Left cardiac atrium (tissue), 4 donors: ENCODE measurements around the gene TRPC4. TPM values are rescaled to one million over a fixed set of nuclear protein-coding genes. Genes with fewer than 3 reads are reported as not detected.

Experiments
- ATAC-seq, 2 donors: fragments of 200-7000 bp; cut with Tn5 transposase; one replicate each; pipeline ENCODE4 v1.9.1; 2020; ENCODE audit warnings: mild to moderate bottlenecking in 2 of 2, moderate library complexity in 2 of 2
- DNase-seq: peaks from one replicate; pipeline ENCODE4 v3.0.0-alpha.2; 2020
- intact Hi-C, 2 donors: fragments of 100-400 bp; cut with DNase I; formaldehyde crosslinking; loops; one replicate each; pipeline versions ENCODE4 v1.14.1 to v1.15.1; 2022 to 2023
- long read RNA-seq: library from polyadenylated mRNA; unstranded; transcript quantifications from one replicate; pipeline ENCODE4 v2.0.0, GENCODE V29; 2021
- total RNA-seq, 2 donors: library from RNA; stranded (reverse); fragmentation: NEBNext Ultra II Directional; extraction: Animal tissue kit (Norgen Biotek cat#: 25700); gene quantifications; one replicate each; pipeline ENCODE4 v1.2.1, GENCODE V29; 2021
- donor health status: DM: no; HTN: yes; CAD: no.
- donor health status: DM: no; HTN: yes; CAD: no; lungs with severe emphysema.
- donor health status: DM: yes; HTN: yes; CAD: no.
- donor health status: Dilated cardiomyopathy.

Gene TRPC4
- total RNA-seq = 1 to 10 TPM; 1.3 to 1.4 TPM
- long read RNA-seq, partial matches to known transcripts = 0 of 1 reads
- long read RNA-seq, other reads (novel, unspliced or antisense) = 1 of 1 reads

GRCh38 chr13:37869756-37870488, at the start of gene TRPC4:
TRPC4 (minus strand) TSS chr13:37869772; CDS start chr13:37783333, 86,439 bp downstream.
- intact Hi-C loops = loop anchor here in 1 of 2 donors (10.0 kb wide), 1 partner anchor 665 kb away; no protein-coding TSS in a partner anchor
- DNase-seq = peak; percentile 33
- ATAC-seq = peak; percentile 47 to 81

GRCh38 chr13:37918751-37919150, 49.2 kb upstream of the TRPC4 start:
- ATAC-seq = no peak
- DNase-seq = no peak
- intact Hi-C loops = no loop called here

- ATAC-seq (no peak), DNase-seq (no peak)
- intact Hi-C loops = no loop called here
These were observed 48.6 kb upstream of the TRPC4 start for GRCh38 chr13:37918116-37918714.

GRCh38 chr13:37914781-37915391, 45.3 kb upstream of the TRPC4 start:
- ATAC-seq (no peak), DNase-seq (no peak)
- intact Hi-C loops = no loop called here

- DNase-seq (no peak), ATAC-seq (no peak)
- intact Hi-C loops = no loop called here
These were observed 41.2 kb upstream of the TRPC4 start for GRCh38 chr13:37910790-37911189.

GRCh38 chr13:37906880-37907279, 37.3 kb upstream of the TRPC4 start:
- DNase-seq = no peak
- intact Hi-C loops = no loop called here
- ATAC-seq = no peak

GRCh38 chr13:37905736-37906135, 36.2 kb upstream of the TRPC4 start:
- ATAC-seq = no peak
- no peak for DNase-seq

GRCh38 chr13:37899753-37900152, 30.2 kb upstream of the TRPC4 start:
- ATAC-seq (no peak), DNase-seq (no peak)
- intact Hi-C loops = no loop called here

More at GRCh38 chr13:37905736-37906135, 36.2 kb upstream of the TRPC4 start:
- intact Hi-C loops = no loop called here

GRCh38 chr13:37893321-37893720, 23.7 kb upstream of the TRPC4 start:
- ATAC-seq = no peak
- no peak for DNase-seq
- intact Hi-C loops = no loop called here

GRCh38 chr13:37889820-37890219, 20.2 kb upstream of the TRPC4 start:
- no peak for DNase-seq
- ATAC-seq = no peak
- intact Hi-C loops = no loop called here

GRCh38 chr13:37889102-37889501, 19.5 kb upstream of the TRPC4 start:
- DNase-seq (no peak), ATAC-seq (no peak)
- intact Hi-C loops = no loop called here

GRCh38 chr13:37886879-37887278, 17.3 kb upstream of the TRPC4 start:
- ATAC-seq = no peak

GRCh38 chr13:37884674-37885073, 15.1 kb upstream of the TRPC4 start:
- DNase-seq (no peak), ATAC-seq (no peak)
- intact Hi-C loops = no loop called here

More at GRCh38 chr13:37886879-37887278, 17.3 kb upstream of the TRPC4 start:
- intact Hi-C loops = no loop called here
- no peak for DNase-seq

GRCh38 chr13:37884026-37884425, 14.5 kb upstream of the TRPC4 start:
- intact Hi-C loops = no loop called here
- ATAC-seq = no peak
- DNase-seq = no peak

- DNase-seq (no peak), ATAC-seq (no peak)
- intact Hi-C loops = loop anchor here in 1 of 2 donors (10.0 kb wide), 1 partner anchor 656 kb away; no protein-coding TSS in a partner anchor
These were observed 9.3 kb upstream of the TRPC4 start for GRCh38 chr13:37878921-37879320.

GRCh38 chr13:37878496-37878895, 8.9 kb upstream of the TRPC4 start:
- no peak for DNase-seq
- no peak for ATAC-seq
- intact Hi-C loops = loop anchor here in 1 of 2 donors (10.0 kb wide), 1 partner anchor 656 kb away; no protein-coding TSS in a partner anchor

- intact Hi-C loops = loop anchor here in 1 of 2 donors (10.0 kb wide), 1 partner anchor 664 kb away; no protein-coding TSS in a partner anchor
- DNase-seq = no peak
- no peak for ATAC-seq
These were observed 1.5 kb upstream of the TRPC4 start for GRCh38 chr13:37870895-37871550.

GRCh38 chr13:37870489-37870845, 895 bp upstream of the TRPC4 start:
- intact Hi-C loops = loop anchor here in 1 of 2 donors (10.0 kb wide), 1 partner anchor 664 kb away; no protein-coding TSS in a partner anchor
- no peak for ATAC-seq
- DNase-seq = no peak

GRCh38 chr13:37869506-37869755, 141 bp downstream of the TRPC4 start:
- intact Hi-C loops = no loop called here
- DNase-seq (no peak), ATAC-seq (no peak)
